Muscle layer of duodenum (tissue), 2 donors: ENCODE data around the gene GRAP2.
A peak's percentile ranks its signal among the peaks of the same experiment; 100 is the strongest.
"Not testable (repeated sequence)": the region's sequence is repeated elsewhere in the genome, so short reads cannot be mapped to it uniquely, and the experiment has no call there.

Source experiments
- H3K27ac ChIP-seq: one replicate; pipeline ENCODE4 v1.7.0; 2013; ENCODE audit warnings: mild to moderate bottlenecking, low read length
- H3K27me3 ChIP-seq: one replicate; pipeline ENCODE4 v1.7.0; 2013; ENCODE audit warnings: low read depth, mild to moderate bottlenecking, control low read depth, low read length
- H3K36me3 ChIP-seq, 2 donors: one replicate each; pipeline ENCODE4 v1.7.0; 2013; ENCODE audit warnings: low read length in 2 of 2, control low read depth in 1 of 2, mild to moderate bottlenecking in 1 of 2; ENCODE audit not compliant: insufficient read depth in 2 of 2, control insufficient read depth in 1 of 2
- H3K4me1 ChIP-seq, 2 donors: one replicate each; pipeline ENCODE4 v1.7.0; 2013; ENCODE audit warnings: low read length in 2 of 2, mild to moderate bottlenecking in 2 of 2, control low read depth in 1 of 2, moderate library complexity in 1 of 2; ENCODE audit not compliant: insufficient read depth in 2 of 2, control insufficient read depth in 1 of 2
- H3K4me3 ChIP-seq, 2 donors: one replicate each; pipeline ENCODE4 v1.7.0; 2013; ENCODE audit warnings: low read length in 2 of 2, low read depth in 1 of 2, mild to moderate bottlenecking in 1 of 2
- H3K9me3 ChIP-seq, 2 donors: one replicate each; pipeline ENCODE4 v1.7.0; 2013; ENCODE audit warnings: low read length in 2 of 2, control low read depth in 1 of 2, mild to moderate bottlenecking in 1 of 2; ENCODE audit not compliant: control insufficient read depth in 1 of 2
- donor health status: healthy.

GRAP2 gene

DNA sequence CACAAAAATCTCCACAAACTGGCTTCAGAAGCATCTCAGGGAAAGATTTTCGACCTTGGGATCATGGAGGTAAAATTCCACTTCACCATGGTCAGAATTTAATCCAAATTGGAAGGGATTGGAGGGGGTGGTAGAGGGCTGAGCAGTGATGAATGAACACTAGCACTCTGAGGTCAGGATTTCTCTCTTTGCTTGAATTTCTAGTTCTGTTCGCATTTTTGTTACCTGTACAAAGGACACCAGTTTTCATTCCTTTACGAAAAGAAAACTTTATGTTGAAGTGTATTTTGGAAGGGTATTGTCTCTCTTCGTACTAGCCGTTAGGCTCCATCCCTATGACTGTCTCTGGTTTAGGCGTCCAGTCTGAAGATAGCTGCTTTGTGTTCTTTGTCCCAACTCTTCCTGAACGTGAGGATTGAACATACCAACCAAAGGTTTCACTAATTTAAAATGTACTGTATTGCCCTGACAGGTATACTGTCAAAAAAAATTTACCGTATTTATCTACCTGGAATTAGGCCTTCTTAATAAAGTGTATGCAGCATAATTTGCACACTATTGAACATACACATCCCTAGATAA is 772 bp downstream of the GRAP2 start:
- no peaks in the 10 kb centered on the region for H3K27me3 ChIP-seq
- H3K36me3 ChIP-seq: no peaks in the 10 kb centered on the region
- no peak overlapping the region for H3K27ac ChIP-seq
- H3K4me1 ChIP-seq: no peaks in the 10 kb centered on the region
- peak overlapping the region in 1 of 2 donors; percentile 7 for H3K4me3 ChIP-seq
- H3K9me3 ChIP-seq: no peaks in the 10 kb centered on the region

DNA sequence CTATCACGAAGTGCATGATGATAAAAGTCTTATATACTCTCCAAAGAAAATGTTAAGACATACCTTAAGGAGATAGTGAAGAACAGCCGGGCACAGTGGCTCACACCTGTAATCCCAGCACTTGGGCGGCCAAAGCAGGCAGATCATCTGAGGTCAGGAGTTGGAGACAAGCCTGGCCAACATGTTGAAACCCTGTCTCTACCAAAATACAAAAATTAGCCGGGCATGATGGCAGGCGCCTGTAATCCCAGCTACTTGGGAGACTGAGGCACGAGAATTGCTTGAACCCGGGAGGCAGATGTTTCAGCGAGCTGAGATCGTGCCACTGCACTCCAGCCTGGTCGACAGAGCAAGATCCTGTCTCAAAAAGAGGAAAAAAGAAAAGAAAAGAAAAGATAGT is 3.1 kb downstream of the GRAP2 start:
- not testable (repeated sequence) for H3K27ac ChIP-seq, H3K4me3 ChIP-seq, H3K36me3 ChIP-seq, H3K9me3 ChIP-seq, H3K4me1 ChIP-seq, H3K27me3 ChIP-seq

DNA sequence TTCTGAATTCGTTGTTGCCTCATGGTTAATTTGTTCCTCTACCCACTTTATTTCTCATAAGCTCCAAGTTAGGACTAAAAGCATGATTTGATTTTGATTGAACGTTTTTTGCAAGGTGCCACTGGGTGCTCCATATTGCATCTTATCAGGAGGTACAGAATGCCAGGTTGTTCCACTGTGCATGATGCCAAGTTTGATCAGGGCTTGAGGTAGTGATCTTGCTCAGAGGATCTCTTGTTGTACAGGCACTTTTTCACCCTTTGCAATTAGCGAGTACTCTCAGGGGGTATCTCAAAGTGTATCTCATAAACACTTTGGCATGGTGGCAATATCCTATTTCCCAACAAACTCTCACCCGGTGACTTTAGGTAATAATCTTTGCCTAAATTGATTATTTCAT is 4.0 kb downstream of the GRAP2 start:
- Histone ChIP-seq H3K4me3 (no peak overlapping the region), H3K4me1 (no peaks in the 10 kb centered on the region), H3K9me3 (no peaks in the 10 kb centered on the region), H3K36me3 (no peaks in the 10 kb centered on the region), H3K27ac (no peak overlapping the region), H3K27me3 (no peaks in the 10 kb centered on the region)

DNA sequence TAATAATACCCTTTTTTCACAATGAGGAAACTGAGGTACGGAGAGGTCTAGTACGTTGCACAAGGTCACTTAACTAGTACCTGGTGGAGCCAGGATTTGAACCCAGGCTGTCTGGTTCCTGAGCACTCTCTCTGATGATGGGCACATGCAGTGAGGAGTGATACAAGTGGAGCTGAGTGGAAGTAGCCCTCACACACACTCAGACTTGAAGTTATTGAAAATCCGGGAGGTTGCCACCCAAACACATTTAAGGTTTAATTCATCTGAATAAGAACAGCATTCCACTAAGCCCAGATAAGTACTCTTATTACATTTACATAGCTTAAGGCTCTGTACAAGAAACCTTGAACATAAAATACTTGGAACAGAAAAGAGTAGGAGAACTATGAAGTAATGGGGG is 4.8 kb downstream of the GRAP2 start:
- Histone ChIP-seq H3K36me3 (no peaks in the 10 kb centered on the region), H3K4me3 (no peak overlapping the region), H3K27me3 (no peaks in the 10 kb centered on the region), H3K4me1 (no peaks in the 10 kb centered on the region), H3K9me3 (no peaks in the 10 kb centered on the region), H3K27ac (no peak overlapping the region)

DNA sequence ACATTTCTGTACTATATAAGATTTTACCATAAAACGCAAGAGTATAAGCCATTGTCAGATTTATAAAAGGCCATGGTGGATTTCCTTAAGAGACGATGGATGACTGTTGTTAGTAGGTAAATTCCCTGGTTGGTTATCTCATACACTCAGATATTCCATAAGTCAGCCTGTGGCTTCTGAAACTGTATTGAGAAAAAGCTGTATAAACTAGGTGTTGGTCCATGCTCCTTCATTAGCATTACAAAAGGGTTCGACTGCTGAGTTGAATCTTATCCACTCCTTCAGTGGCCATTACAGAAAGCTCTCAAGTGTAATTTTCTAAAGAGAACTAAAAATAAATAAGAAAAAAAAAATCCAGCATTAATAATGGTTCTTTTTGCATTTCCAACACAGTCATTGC is 5.3 kb downstream of the GRAP2 start:
- no peaks in the 10 kb centered on the region for H3K27me3 ChIP-seq
- no peak overlapping the region for H3K4me3 ChIP-seq
- H3K9me3 ChIP-seq: no peaks in the 10 kb centered on the region
- no peak overlapping the region for H3K27ac ChIP-seq
- H3K36me3 ChIP-seq: no peaks in the 10 kb centered on the region
- no peaks in the 10 kb centered on the region for H3K4me1 ChIP-seq

DNA sequence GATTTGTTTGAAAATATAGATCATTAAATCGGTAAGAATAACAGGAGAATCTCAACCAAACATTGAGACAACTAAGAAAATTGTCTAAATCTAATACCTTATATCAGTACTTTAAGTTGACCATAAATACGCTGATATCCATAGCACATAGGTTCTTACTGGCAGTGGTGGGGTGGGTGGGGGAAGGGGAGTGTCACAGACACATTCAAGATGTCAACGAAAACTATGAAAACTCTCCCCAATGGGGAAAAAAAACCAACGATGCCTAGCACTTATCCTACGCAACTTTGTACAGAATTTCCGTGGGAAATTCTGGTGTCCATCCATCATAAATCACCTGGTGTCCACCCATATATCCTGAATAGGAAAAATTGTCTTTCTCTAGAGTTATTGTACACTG is 6.2 kb downstream of the GRAP2 start:
- Histone ChIP-seq H3K9me3 (no peaks in the 10 kb centered on the region), H3K4me1 (no peaks in the 10 kb centered on the region), H3K4me3 (no peak overlapping the region), H3K27me3 (no peaks in the 10 kb centered on the region), H3K36me3 (no peaks in the 10 kb centered on the region), H3K27ac (no peak overlapping the region)

DNA sequence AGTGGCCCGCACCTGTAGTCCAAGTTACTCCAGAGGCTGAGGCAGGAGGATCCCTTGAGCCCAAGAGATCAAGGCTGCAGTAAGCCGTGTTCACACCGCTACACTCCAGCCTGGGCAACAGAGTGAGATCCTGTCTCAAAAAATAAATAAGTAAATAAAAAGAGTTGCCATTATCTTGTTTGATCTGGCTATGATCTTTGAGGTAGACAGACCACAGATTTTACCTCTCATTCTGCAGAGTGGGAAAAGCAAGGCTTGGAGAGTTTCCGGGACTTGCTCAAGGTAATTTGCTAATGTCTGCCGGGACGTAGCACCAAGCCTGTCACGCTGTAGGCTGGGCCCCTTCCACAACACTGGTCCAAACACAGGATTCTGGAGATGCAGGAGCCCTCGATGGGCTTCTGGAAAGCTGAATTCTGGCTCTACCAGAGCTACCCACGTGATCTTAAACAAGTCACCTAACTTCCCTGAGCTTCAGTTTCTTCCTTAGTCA is 6.8 kb downstream of the GRAP2 start:
- H3K27ac ChIP-seq: no peak overlapping the region
- no peaks in the 10 kb centered on the region for H3K36me3 ChIP-seq
- H3K4me3 ChIP-seq: no peak overlapping the region
- H3K4me1 ChIP-seq: no peaks in the 10 kb centered on the region
- no peaks in the 10 kb centered on the region for H3K9me3 ChIP-seq
- no peaks in the 10 kb centered on the region for H3K27me3 ChIP-seq

DNA sequence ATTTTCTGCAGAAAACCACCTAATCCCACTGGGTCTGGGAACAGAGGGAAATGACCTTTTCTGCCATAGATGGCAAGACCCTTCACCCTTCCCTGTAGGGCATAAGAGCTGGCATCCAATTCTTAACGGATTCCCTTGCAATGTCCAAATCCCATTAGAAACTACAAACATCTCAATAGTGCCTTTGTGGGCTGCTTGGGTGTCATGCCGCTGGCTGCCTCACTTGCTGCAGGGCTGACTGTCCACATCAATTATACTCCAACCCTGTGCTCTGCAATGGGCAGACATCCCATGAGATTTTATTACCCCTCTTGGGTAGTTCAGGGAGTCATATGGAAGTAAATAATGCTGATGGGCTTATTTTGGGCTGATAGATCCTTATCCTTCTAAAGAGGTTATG is 7.3 kb downstream of the GRAP2 start:
- H3K36me3 ChIP-seq: no peaks in the 10 kb centered on the region
- no peak overlapping the region for H3K27ac ChIP-seq

DNA sequence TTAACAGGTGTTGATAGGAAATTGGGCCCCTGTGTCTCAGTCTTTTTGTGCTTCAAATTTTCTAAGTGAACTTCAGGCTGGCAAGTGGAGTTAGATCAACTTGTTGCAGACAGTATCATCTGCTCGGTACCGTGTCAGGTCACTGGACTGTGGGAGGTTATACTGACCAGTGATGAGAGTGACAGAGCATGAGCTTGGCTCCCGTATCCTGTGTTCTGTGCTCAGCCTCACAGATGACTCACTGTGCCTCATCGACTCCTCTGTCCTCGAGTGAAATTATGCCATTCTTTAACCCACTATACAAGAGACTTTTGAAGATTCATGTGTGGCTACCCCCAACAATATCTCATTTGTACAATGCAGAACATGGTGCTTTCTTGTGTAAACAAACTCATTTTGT is 7.9 kb downstream of the GRAP2 start:
- Histone ChIP-seq H3K27me3 (no peaks in the 10 kb centered on the region), H3K27ac (no peak overlapping the region), H3K4me3 (no peak overlapping the region), H3K4me1 (no peaks in the 10 kb centered on the region), H3K9me3 (no peaks in the 10 kb centered on the region), H3K36me3 (no peaks in the 10 kb centered on the region)

More for the DNA sequence above, 7.3 kb downstream of the GRAP2 start:
- Histone ChIP-seq H3K9me3 (no peaks in the 10 kb centered on the region), H3K4me3 (no peak overlapping the region), H3K27me3 (no peaks in the 10 kb centered on the region), H3K4me1 (no peaks in the 10 kb centered on the region)

DNA sequence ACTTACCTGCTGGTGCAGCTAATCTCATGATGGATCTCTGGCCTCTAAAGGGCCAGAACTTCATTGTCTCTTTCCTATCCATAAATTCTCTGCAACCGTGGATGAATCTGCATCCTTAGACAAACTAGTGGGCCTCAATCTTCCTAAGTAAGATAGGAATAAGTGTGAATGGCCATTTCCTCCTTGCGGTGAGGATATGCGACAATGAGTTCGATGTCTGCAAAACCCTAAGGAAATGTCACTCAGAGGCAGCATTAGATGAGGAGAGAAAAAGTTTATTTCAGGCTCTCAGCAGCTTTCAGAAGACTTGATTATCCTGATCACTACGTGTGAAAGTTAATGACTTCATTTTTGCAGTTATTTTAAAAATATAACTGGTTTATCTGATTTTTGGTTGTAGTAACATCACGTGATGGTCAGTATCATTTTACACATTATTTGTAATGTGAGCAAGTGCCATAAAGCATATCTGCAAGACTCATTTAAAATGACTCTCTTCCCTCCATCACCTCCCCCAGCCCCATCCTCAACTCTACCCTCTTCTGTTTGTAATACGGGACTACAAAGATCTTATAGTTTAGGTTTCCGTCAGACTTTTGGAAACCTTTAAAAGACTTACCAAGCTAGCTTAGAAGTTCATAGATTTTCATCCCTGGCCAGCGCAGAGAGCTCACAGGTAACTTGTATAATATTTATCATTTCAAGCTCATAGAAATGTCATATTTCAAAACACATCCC is 10.2 kb downstream of the GRAP2 start:
- H3K36me3 ChIP-seq: no peaks in the 10 kb centered on the region
- no peak overlapping the region for H3K27ac ChIP-seq
- no peaks in the 10 kb centered on the region for H3K9me3 ChIP-seq
- no peaks in the 10 kb centered on the region for H3K4me1 ChIP-seq
- no peak overlapping the region for H3K4me3 ChIP-seq
- H3K27me3 ChIP-seq: no peaks in the 10 kb centered on the region

DNA sequence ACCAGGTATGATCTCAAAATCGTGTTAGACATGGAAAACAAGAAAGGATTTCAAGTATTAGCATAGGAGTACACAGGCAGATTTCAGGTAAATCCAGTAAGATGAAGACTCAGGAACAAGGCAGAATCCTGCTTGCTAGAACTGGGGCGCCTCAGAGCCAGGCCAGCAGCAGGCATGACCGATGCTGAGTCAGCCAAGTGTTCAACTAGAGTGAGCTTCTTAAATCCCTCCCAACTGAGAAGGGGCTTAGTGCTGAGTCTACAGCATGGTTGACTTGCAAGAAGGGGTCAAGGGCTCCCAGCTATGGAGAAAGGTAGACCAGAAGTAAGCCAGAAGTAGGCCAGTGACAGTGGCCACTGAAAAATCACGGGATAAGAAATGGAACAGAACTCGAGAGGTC is 12.4 kb downstream of the GRAP2 start:
- no peak overlapping the region for H3K27ac ChIP-seq

DNA sequence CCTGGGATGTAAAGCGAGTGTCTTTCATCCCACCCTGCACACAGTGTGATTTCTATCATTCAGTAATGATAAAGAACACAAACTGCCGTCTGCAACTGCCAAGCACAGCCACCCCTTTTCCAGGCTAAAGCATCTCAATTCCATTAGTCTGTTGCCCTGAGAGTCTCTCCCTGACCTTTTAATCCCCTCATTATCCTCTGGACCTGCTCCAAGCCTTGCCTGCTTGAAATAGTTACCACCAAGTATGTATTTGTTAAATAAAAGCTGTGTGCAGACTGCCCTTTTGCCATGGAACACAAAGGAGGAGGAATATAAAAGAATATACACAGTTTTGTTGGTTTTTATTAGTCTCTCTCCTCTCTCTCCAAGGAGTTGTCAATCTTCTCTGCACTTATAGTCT is 13.0 kb downstream of the GRAP2 start:
- Histone ChIP-seq H3K27ac (no peak overlapping the region), H3K27me3 (no peaks in the 10 kb centered on the region), H3K4me3 (no peak overlapping the region), H3K9me3 (no peaks in the 10 kb centered on the region), H3K36me3 (no peaks in the 10 kb centered on the region), H3K4me1 (no peaks in the 10 kb centered on the region)

More for the DNA sequence above, 12.4 kb downstream of the GRAP2 start:
- no peaks in the 10 kb centered on the region for H3K36me3 ChIP-seq
- H3K4me3 ChIP-seq: no peak overlapping the region
- no peaks in the 10 kb centered on the region for H3K27me3 ChIP-seq
- H3K4me1 ChIP-seq: no peaks in the 10 kb centered on the region
- no peaks in the 10 kb centered on the region for H3K9me3 ChIP-seq
